GM20431 (cell line): ENCODE data around the gene UGT1A1.

ENCODE experiments used
- in situ Hi-C: fragments of 300-500 bp; cut with MseI, MboI; formaldehyde crosslinking; loops from one replicate; pipeline ENCODE4 v1.15.0; 2020; ENCODE audit warnings: low sequenced_read_pairs; ENCODE audit not compliant: unreplicated experiment

The UGT1A1 gene

DNA sequence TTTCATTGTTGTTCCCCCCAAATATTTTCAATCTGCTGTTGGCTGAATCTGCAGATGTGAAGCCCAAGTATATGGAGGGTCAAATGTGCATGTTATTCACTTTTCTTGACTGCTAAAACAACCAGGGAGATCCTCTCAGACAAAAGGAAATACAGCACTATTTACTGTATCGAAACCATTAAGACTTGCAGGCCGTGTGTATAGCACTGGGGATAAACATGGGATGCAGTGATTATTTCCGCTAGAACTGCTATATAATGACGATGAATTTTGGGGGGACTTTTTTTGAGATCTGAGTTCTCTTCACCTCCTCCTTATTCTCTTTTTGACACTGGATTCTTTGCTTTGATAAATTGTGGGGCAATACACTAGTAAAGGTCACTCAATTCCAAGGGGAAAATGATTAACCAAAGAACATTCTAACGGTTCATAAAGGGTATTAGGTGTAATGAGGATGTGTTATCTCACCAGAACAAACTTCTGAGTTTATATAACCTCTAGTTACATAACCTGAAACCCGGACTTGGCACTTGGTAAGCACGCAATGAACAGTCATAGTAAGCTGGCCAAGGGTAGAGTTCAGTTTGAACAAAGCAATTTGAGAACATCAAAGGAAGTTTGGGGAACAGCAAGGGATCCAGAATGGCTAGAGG is 3.5 kb upstream of the UGT1A1 start:
- in situ Hi-C loops = no loop called here

DNA sequence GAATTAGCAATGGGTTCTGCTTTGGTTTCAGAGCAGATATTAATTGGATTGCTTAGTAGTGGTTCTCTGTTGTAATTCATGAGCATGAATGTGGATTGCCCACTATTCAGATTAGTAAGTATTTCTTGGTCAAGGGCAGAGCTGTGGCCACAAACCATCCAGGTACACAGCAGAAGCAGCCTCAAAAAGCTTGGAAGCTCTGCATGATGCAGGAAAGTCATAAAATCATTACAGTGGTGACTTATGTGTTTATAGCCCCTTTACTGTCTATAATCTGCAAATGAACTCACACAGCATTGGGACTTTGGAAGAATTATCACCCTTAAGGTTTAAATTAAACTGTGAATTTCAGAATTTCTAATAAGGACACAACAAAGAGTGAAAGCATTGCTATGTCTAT is 1.9 kb upstream of the UGT1A1 start:
- in situ Hi-C loops = no loop called here

DNA sequence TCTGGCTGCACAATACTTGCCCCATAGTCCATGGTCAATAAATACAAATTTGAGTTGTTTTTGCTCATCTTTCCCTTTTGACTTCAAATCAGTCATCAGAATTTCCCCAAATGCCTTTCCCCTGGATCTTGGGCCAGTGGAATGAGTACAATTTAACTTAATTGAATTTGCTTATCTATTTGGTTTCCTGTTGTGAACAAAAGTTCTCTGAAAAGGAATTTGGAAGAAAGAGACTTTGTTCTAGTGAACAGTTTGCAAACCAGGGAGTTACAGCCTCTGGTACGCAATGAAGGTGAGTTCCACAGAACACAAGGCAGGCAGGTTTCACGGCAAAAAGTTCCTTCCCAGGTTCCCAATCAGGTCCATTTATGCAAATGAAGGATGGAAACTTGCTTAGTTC is 1.2 kb upstream of the UGT1A1 start:
- in situ Hi-C loops = no loop called here

DNA sequence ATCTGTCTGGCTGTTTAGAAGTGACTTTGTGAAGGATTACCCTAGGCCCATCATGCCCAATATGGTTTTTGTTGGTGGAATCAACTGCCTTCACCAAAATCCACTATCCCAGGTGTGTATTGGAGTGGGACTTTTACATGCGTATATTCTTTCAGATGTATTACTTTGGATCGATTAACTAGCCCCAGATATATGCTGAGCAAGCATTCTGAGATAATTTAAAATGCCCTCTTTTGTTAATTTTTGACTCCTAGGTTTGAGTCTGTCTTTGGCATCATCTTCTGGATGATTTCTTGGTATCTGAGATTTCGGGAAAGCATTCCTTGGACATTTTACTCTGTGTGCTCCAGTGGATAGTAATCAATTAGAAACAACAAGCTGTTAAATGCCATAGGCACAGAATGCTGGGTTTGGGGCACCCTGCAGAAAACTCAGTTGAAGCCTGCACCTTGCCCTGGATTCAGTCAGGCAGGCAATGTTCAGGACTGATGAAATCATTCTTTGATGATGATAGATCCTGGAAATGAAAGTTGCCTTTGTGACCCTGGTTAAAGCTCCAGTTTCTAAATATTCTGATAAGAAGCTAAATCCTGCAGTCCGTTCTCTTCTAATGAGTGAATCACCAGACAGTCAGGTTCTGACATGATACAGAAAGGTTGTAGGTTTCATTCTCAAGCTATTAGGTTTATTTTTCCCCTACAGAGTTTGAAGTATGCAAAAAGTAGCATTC is 1.1 kb downstream of the UGT1A1 start:
- in situ Hi-C loops = no loop called here

DNA sequence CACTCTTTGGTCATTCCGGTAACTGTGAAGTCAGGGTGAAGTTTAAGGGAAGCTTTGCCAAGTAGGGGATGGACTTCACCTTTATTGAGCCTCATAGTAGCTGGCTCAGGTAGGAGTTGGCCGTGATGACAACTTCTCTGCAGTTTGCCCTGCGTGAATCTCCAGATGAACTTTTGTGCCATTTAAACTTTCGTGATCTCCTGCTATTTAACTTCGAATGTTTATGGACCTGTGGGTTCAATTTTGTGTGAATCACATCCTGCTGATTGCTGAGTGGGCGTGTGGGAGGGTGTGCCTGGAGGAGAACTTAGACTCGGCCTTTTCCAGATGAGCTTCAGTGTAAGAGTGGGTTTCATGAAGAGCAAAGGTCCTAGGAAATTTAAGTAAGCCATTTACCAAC is 4.2 kb downstream of the UGT1A1 start:
- in situ Hi-C loops = no loop called here

DNA sequence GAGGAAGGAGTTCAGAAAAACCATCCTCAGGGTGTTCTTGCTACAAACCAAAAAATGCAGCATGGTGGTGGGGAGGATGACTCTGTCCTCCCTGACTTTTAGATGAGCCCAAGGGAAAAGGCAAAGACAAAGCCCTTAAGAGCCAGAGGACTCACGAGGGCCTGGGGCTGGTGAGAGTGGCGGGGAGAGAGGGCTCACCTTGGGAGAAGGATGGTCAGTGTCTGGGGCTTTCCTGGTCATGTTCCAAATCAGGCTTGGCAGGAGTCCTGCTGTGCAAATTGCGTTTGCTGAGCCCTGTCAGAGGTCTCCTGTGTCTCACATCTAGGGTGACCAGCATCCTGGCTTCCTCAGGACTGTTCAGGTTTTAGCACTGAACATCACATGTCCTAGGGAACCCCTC is 4.7 kb downstream of the UGT1A1 start:
- in situ Hi-C loops = no loop called here

DNA sequence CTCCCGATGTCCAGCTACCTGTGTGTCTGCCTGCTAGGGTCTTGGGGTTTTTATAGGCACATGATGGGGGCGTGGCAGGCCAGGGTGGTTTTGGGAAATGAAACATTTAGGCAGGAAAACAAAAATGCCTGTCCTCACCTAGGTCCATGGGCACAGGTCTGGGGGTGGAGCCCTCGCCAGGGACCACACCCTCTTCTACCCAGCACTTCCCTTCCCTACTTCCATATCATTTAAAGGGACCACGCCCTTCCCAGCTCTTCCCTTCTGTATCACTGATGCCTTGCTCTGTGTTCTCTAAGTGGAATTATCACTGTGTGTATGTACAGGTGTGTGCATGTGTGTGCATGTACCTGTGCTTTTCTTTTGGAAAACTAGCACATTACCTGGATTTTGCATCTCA is 6.3 kb downstream of the UGT1A1 start:
- in situ Hi-C loops = no loop called here

DNA sequence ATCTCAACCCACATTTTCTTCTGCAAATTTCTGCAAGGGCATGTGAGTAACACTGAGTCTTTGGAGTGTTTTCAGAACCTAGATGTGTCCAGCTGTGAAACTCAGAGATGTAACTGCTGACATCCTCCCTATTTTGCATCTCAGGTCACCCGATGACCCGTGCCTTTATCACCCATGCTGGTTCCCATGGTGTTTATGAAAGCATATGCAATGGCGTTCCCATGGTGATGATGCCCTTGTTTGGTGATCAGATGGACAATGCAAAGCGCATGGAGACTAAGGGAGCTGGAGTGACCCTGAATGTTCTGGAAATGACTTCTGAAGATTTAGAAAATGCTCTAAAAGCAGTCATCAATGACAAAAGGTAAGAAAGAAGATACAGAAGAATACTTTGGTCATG is 8.0 kb downstream of the UGT1A1 start:
- in situ Hi-C loops = no loop called here

DNA sequence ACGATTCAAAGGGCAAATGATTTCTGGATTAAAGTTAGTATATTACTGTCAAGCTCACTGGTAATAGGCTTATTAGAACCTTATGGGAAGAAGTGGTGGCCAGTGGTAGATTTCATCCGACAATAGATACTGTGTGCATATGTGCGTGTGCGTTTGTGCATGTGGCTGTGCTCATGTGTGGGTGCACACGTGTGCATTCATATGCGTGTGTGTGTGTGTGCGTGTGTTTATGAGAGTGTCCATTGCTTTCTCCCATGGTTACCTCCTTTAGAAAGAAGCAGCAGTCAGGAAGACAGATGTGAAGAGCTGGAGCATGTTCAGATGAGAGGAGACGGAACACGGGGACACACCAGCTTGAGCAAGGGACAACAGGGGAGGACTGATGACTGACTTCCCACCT is 9.2 kb downstream of the UGT1A1 start:
- in situ Hi-C loops = no loop called here

DNA sequence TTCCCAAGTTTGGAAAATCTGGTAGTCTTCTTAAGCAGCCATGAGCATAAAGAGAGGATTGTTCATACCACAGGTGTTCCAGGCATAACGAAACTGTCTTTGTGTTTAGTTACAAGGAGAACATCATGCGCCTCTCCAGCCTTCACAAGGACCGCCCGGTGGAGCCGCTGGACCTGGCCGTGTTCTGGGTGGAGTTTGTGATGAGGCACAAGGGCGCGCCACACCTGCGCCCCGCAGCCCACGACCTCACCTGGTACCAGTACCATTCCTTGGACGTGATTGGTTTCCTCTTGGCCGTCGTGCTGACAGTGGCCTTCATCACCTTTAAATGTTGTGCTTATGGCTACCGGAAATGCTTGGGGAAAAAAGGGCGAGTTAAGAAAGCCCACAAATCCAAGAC is 12.1 kb downstream of the UGT1A1 start:
- in situ Hi-C loops = no loop called here

DNA sequence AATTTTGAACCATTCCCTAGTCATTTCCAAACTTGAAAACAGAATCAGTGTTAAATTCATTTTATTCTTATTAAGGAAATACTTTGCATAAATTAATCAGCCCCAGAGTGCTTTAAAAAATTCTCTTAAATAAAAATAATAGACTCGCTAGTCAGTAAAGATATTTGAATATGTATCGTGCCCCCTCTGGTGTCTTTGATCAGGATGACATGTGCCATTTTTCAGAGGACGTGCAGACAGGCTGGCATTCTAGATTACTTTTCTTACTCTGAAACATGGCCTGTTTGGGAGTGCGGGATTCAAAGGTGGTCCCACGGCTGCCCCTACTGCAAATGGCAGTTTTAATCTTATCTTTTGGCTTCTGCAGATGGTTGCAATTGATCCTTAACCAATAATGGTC is 12.5 kb downstream of the UGT1A1 start:
- in situ Hi-C loops = no loop called here

DNA sequence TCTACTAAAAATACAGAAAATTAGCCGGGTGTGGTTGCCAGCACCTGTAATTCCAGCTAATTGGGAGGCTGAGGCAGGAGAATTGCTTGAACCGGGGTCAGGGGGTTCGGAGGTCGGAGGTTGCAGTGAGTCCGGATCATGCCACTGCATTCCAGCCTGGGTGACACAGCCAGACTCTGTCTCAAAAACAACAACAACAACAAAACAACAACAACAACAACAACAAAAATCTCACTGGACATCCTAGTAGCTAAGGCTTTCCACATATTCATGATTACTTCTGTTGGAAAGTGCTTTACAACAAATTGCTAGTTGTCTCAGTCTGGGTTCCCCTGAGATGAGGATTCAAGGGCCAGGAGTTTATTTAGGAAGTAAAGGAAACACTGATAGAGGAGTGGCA is 13.8 kb downstream of the UGT1A1 start:
- in situ Hi-C loops = no loop called here

DNA sequence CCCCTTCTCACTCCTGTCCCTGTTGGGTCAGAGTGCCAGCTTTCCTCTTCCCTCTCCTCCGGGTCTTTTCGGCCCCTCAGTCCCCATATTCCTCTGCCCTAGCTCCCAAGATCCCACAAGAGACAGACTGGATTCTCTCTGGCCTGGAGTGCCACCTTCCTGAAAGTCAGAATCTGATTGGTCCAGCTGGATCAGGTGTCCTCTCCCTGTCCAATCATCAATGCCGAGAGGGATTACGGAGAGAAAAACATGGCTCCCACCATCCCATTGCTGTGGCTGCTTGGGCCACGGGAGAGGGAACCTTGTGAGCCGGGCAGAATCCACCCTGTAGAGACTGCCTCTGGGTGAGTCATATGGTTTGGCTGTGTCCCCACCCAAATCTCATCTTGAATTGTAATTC is 15.3 kb downstream of the UGT1A1 start:
- in situ Hi-C loops = no loop called here

DNA sequence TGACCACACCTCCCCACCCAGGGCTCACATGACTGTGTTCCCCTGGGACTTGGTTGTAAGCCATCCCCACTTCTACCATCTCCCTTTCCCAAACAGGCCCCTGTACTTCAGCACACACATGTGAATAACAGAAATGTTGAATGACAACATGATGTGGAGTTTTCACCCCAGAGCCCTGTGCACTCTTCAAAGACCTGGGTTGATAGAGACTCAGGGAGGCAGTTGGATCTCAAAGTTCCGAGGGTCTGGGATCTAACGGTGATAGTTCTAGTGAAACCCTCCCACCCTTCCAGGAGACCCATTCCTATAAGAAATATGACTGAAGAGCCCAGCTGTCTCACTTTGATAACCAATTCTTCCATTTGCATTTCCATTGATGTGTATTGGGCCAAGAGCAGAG is 18.0 kb downstream of the UGT1A1 start, which contains the start of gene MROH2A:
MROH2A (plus strand) TSS at position 301 of the 400 bp plus-strand sequence. CDS start 1,029 bp downstream, outside the sequence.
- in situ Hi-C loops = no loop called here

DNA sequence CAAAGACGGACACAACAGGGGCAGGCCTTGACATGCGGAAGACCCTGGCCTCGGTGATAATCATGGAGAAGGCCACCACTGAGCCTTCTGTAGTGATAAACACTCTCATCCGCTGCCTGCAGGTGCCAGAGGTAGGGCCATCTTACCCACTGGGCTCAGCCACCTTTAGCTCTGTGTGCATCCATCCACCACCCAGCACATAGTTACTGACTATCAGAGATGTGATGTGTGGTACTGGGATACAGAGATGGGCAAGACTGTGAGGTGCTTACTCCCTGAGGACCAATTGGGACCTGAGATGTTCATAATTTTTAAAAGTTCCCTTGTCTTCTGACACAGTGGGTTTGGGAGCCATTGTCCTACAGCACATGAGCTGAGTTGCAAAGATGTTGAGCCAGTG is 19.7 kb downstream of the UGT1A1 start:
- in situ Hi-C loops = no loop called here

DNA sequence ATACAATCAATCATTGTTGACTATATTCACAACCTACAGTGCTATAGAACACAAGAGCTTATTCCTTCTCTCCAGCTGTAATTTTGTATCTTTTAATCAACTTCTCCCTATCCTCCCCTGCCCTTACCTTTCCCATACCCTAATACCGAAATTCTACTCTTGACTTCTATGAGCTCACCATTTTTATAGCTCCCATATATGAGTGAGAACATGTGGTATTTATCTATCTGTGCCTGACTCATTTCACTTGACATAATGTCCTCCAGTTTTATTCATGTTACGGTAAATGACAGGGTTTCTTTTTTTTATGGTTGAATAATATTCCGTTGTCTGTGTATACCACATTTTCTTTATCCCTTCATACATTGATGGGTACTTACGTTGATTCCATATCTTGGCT is 20.7 kb downstream of the UGT1A1 start:
- in situ Hi-C loops = no loop called here

DNA sequence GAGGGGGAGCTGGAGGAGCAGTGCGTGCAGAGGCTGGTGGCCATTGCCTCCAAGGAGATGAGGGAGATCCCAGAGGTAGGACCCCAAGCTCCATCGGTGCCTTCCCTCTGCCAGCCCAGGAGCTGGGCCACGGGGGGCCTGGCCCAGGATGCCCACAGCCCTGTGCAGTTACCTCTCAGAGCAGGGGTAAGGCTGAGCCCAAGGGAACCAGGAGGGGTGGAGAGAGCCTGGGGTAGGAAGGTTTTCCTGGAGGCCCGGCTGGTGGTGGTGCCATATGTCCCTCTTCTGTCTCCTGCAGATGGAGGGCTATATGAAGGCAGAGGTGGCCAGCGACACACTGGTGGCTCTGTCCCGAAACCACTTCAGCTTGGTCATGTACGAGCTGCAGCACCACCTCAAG is 29.5 kb downstream of the UGT1A1 start:
- in situ Hi-C loops = no loop called here

DNA sequence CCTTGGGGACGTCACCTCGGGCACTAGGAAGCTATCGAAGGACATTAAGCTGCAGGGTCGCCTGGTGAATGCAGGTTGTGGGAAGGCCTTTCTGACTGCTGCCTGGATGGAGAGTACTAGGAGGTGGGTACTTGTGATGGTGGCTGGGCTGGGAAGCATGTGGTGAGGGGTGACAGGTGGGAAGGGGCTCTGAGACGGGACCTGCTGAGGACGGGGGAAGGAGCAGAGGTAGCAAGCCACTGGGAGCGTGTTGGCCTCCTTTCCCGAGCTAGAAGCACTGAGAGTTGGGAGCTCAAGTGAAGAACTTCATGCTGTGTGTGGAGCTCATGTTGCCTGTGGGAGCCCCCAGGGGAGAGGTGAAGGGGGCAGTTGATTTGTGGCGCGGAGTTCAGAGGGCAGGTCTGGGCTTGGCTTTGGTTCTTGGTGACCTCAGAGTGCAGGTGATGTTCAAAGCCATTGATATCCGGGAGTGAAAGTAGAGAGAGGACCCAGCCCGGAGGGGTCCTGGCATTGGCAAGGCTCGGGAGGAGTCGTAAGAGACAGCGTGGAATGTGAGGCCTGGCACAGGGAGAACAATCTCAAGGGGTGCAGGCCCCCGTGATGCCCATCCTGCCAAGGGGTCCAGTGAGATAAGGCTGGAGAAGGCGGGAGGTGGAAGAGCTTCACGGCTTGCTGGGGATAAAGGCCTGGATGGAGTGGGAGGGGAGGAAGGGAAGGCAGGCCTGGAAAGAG is 31.2 kb downstream of the UGT1A1 start:
- in situ Hi-C loops = no loop called here

DNA sequence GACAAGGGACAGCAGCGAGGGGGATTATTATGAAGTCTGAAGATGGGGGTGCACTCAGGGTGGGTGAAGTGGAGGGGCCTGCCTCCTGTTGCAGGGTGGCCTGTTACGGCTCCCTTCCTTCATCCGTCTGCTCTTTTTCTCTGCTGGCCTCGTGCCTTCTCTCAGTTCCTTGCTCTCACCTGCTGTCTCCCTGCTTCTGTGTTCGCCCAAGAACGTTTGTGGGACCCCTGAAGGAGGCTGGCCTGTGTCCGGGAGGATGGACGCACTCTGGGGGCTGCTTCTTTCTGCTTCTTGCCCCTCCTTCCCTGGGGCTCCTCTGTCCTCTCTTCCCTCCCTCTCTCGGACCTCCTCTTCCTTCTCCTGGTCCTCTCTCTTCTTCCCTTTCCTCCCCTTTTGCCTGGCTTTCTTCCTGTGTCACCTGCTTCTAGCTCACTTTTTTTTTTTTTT is 31.8 kb downstream of the UGT1A1 start:
- in situ Hi-C loops = no loop called here

DNA sequence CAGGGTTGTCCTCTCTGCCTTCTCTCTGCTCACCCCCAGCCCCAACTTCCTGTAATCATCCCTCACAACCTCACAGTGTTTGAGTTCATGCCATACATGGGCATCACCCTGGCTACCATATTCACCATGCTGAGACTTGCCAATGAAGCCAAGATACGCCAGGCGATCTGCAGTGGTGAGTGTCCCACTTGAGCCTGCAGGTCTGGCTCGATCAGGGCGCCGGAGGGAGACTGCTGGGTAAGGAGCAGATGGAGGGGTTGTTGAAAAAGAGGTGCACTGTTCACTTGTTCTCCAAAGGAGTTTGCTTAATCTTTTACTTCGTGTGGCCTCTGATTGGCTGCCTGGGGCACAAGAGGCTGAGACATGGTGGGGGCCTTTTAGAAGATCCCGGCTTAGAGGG is 32.6 kb downstream of the UGT1A1 start:
- in situ Hi-C loops = no loop called here

DNA sequence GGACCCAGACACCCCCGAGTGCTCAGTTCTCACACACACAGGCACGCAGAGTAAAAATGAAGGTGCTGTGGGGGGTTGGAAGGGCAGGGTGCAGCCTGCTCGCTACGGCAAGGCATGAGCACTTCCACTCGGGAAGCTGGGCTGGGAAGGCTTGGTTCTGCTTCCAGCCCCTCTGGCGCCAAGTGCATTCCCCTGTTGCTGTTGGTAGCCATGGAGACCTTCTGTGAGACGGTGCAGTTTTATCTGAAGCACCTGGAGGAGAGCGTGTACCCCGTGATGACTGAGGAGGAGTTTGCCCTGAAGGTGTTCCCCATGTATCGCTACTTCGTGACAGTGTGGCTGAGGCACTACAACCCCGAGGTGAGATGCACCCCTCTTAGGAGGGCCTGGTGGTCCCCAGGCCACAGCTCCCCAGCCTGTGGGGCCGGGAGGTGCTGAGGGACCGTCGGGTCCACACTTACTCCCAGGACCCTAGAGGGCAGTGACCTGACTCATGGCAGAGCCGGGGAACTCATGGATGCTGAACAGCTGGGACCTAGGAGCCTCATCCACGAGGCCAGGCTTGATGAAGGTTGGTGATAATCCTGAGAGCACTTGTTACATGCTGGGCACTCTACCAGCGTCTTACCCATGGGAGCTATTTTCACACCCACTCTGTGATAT is 33.5 kb downstream of the UGT1A1 start:
- in situ Hi-C loops = no loop called here
